Measurements from ENCODE around the gene MAPK8IP3.

The MAPK8IP3 gene

DNA sequence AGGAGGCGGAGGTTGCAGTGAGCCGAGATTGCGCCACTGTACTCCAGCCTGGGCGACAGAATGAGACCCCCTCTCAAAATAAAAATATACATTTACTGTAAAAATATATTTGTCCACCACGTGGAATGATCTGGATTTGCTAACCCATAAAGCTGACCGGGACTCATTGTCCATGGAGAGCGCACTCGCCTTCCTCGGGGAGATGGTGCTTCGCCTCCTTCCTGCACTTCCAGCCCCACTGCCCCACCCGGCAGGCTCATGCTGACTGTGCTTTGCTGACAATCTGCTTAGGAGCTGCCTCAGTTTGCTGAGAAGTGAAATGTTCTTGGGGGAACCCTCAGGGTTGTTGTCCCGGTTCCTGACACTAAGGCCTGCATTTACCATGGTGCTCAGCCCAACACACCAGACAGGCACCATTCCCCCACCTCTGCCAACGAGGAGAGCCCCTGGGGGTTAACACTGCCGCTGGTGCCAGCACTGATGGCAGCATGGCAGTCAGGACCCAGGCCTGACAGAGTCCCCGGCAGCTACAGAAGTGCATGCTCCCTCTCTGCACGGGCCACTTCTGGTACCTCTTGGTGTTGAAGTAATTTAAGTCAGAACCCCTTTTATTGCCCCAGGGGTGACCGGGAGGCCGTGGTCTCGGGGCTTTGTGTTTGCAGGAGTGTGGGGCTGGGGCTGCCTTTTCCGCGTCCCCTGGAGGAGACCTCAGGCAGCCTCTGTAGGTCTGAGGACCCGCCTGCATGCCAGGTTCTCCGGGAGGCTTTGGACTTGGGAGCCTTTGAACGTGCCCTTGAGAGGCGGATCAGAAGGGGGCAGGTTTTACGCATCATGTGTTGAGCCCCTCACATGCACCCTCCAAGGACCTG is 79.2 kb downstream of the MAPK8IP3 start:
- Histone ChIP-seq H3K9ac (ENCODE audit: low read length) (no peak overlapping the region), H3K36me3 (ENCODE audit: control insufficient read depth, insufficient read depth, low read length) (no peaks in the 10 kb centered on the region), H3K9me3 (ENCODE audit: control insufficient read depth, low read length) (no peaks in the 10 kb centered on the region), H3K4me1 (ENCODE audit: control insufficient read depth, insufficient read depth, low read length) (peaks cover 9% of the 10 kb centered on the region), H3K4me3 (ENCODE audit: low read length) (no peak overlapping the region), H3K27me3 (ENCODE audit: control insufficient read depth, insufficient read depth, low read length) (no peaks in the 10 kb centered on the region)

DNA sequence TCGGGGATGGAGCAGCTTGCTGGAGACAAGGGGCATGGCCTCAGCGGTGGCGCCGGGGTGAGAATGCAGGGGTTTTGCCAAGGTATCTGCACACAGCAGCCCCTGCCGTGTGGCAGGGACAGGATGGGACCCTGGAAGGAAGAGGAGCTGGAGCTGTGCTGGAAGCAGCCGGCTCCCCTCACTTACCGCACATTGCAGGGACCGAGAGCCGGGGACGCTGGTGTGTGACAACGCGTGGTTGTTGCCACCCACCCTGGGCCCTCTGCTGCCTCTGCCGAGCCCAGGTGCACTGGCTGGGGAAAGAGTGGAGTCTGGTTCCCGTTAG is 79.8 kb downstream of the MAPK8IP3 start:
- H3K9me3 ChIP-seq (ENCODE audit: control insufficient read depth, low read length), result no peaks in the 10 kb centered on the region
- H3K36me3 ChIP-seq (ENCODE audit: control insufficient read depth, insufficient read depth, low read length), result no peaks in the 10 kb centered on the region
- no peak overlapping the region for H3K9ac ChIP-seq (ENCODE audit: low read length)
- no peak overlapping the region for H3K4me3 ChIP-seq (ENCODE audit: low read length)
- H3K27me3 ChIP-seq (ENCODE audit: control insufficient read depth, insufficient read depth, low read length), result no peaks in the 10 kb centered on the region
- H3K4me1 ChIP-seq (ENCODE audit: control insufficient read depth, insufficient read depth, low read length), result peaks cover 9% of the 10 kb centered on the region

DNA sequence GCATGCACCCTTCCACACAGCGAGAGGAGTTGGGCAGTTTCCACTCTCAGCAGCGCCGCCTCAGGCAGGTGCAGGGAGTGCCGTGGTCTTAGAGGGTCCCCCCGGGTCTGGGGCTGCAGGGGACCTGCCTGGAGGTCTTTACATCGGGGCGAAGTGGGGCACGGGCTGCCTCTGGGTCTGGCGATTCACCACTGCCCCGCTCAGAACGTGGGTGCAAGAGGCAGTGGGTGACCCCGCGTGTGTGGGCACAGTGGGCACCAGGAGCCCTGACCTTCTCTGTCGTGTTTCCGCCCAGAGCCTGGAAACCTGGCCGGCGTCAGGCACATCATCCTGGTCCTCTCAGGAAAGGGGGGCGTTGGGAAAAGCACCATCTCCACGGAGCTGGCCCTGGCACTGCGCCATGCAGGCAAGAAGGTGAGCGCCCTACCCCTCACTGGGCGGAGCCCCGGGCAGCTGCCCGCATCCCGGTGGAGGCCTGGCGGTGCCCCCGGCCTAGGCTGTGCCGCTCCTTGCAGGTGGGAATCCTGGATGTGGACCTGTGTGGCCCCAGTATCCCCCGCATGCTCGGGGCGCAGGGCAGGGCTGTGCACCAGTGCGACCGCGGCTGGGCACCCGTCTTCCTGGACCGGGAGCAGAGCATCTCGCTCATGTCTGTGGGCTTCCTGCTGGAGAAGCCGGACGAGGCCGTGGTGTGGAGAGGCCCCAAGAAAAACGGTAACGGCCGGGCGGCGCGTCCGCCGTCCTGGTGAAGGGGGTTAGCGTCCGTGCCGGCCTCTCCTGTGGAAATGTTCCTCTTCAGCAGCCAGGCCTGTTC is 80.5 kb downstream of the MAPK8IP3 start:
- Histone ChIP-seq H3K9me3 (ENCODE audit: control insufficient read depth, low read length) (no peaks in the 10 kb centered on the region), H3K9ac (ENCODE audit: low read length) (no peak overlapping the region), H3K4me1 (ENCODE audit: control insufficient read depth, insufficient read depth, low read length) (peaks cover 4% of the 10 kb centered on the region), H3K4me3 (ENCODE audit: low read length) (no peak overlapping the region), H3K36me3 (ENCODE audit: control insufficient read depth, insufficient read depth, low read length) (no peaks in the 10 kb centered on the region), H3K27me3 (ENCODE audit: control insufficient read depth, insufficient read depth, low read length) (no peaks in the 10 kb centered on the region)

DNA sequence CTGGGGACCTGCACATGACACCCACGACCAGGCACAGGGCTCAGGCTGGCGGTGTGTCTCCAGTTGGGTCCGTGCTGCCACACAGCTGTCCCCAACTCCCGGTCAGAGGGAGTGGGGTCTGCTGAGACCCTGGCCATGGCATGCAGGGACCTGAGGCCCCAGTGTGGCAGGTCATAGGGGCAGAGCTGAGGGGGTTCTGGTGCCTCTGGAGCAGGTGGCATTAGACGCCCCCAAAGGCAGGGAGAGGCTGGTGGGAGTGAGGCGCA is 81.0 kb downstream of the MAPK8IP3 start:
- Histone ChIP-seq H3K4me1 (ENCODE audit: control insufficient read depth, insufficient read depth, low read length) (no peaks in the 10 kb centered on the region), H3K36me3 (ENCODE audit: control insufficient read depth, insufficient read depth, low read length) (no peaks in the 10 kb centered on the region), H3K9ac (ENCODE audit: low read length) (no peak overlapping the region), H3K4me3 (ENCODE audit: low read length) (no peak overlapping the region), H3K27me3 (ENCODE audit: control insufficient read depth, insufficient read depth, low read length) (no peaks in the 10 kb centered on the region), H3K9me3 (ENCODE audit: control insufficient read depth, low read length) (no peaks in the 10 kb centered on the region)

DNA sequence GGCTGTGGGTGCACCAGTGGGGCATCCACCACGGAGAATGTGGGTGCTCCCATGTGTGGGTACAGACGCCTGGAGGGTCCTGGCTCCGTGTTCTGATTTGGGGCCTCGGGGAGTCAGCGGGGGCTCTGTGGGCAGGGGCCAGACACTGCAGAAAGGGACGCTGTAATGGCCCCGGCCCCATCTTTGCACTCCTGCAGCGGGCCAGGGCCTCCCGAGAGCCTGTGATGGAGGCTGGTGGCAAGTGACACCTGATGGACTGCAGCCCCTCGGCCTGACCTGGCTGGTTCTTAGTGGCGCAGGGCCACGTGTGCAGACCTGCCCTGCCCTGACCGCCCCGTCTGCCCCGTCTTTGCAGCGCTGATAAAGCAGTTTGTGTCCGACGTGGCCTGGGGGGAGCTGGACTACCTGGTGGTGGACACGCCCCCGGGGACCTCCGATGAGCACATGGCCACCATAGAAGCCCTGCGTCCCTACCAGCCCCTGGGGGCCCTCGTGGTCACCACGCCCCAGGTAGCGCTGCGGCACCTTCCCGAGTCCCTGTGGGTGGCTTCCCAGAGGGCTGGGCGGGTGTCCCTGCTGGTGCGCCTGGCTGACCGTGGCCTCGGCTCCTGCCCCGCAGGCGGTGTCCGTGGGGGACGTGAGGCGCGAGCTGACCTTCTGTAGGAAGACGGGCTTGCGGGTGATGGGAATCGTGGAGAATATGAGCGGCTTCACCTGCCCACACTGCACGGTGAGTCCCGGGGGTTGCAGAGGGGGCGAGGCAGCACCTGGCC is 81.5 kb downstream of the MAPK8IP3 start:
- Histone ChIP-seq H3K27me3 (ENCODE audit: control insufficient read depth, insufficient read depth, low read length) (no peaks in the 10 kb centered on the region), H3K36me3 (ENCODE audit: control insufficient read depth, insufficient read depth, low read length) (no peaks in the 10 kb centered on the region), H3K4me3 (ENCODE audit: low read length) (no peak overlapping the region), H3K9me3 (ENCODE audit: control insufficient read depth, low read length) (no peaks in the 10 kb centered on the region), H3K4me1 (ENCODE audit: control insufficient read depth, insufficient read depth, low read length) (no peaks in the 10 kb centered on the region), H3K9ac (ENCODE audit: low read length) (no peak overlapping the region)

DNA sequence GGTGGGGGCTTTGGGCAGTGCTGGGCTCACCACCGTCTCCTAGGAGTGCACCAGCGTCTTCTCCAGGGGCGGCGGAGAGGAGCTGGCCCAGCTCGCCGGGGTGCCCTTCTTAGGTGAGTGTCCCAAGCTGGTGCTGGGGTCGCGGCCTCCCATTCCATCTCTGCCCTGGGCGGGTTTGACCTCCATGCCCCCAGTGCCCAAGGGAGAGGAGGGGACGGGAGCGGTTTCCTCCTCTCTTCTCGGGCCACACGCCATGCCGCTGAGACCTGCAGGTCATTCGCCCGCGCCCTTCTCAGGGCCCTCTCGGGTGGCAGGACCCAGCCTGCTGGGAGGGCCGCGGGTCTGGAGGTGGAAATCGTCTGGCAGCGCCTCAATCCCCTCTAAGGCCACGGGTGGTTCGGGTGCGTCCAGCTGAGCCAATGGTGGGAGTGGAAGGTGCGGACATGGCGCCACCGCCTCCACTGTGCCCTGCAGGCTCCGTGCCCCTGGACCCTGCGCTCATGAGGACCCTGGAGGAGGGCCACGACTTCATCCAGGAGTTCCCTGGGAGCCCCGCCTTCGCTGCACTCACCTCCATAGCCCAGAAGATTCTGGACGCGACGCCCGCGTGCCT is 82.2 kb downstream of the MAPK8IP3 start:
- Histone ChIP-seq H3K9ac (ENCODE audit: low read length) (no peak overlapping the region), H3K27me3 (ENCODE audit: control insufficient read depth, insufficient read depth, low read length) (no peaks in the 10 kb centered on the region), H3K4me3 (ENCODE audit: low read length) (no peak overlapping the region), H3K36me3 (ENCODE audit: control insufficient read depth, insufficient read depth, low read length) (no peaks in the 10 kb centered on the region), H3K9me3 (ENCODE audit: control insufficient read depth, low read length) (no peaks in the 10 kb centered on the region), H3K4me1 (ENCODE audit: control insufficient read depth, insufficient read depth, low read length) (no peaks in the 10 kb centered on the region)

DNA sequence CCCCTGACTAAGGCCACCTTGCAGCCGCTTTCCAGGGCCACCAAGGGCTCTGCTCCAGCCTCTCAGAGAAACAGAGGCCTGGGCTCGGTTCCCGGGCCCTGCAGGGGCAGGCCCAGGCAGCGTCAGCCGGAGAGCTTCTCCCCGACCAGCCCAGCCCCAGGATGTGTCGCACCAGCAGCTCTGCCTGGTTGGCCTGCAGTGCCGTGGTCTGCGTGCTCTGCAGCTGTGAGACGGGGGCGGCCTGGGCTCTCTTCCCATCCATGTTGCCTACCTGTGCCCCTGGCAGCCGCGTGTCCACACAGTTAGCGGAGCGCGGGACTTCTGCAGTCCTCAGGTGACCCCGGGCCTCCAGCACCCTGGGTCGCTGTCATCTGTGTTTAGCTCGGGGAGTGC is 82.7 kb downstream of the MAPK8IP3 start:
- Histone ChIP-seq H3K36me3 (ENCODE audit: control insufficient read depth, insufficient read depth, low read length) (no peaks in the 10 kb centered on the region), H3K9ac (ENCODE audit: low read length) (no peak overlapping the region), H3K27me3 (ENCODE audit: control insufficient read depth, insufficient read depth, low read length) (no peaks in the 10 kb centered on the region), H3K4me3 (ENCODE audit: low read length) (no peak overlapping the region), H3K9me3 (ENCODE audit: control insufficient read depth, low read length) (no peaks in the 10 kb centered on the region), H3K4me1 (ENCODE audit: control insufficient read depth, insufficient read depth, low read length) (peaks cover 5% of the 10 kb centered on the region)

DNA sequence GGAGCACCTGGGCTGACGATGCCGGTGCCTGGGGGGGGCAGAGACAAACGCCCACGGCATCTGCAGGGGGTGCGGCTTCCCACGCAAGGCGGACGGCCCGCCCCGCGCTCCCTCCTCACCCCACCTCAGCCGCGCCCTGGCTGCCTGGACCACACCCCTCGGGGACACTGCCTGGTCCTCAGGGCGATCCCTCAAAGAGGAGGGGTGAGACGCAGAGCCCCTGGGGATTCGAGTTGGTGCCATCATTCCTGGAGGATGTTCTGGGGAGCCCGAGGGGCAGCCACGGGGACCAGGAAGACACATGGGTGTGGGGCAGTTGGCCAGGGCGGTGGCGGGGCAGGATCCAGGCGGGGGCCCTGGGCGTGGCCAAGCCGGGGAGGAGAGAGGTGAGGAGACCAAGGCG is 83.6 kb downstream of the MAPK8IP3 start:
- no peaks in the 10 kb centered on the region for H3K9me3 ChIP-seq (ENCODE audit: control insufficient read depth, low read length)
- no peak overlapping the region for H3K4me3 ChIP-seq (ENCODE audit: low read length)
- H3K9ac ChIP-seq (ENCODE audit: low read length), result no peak overlapping the region
- H3K36me3 ChIP-seq (ENCODE audit: control insufficient read depth, insufficient read depth, low read length), result no peaks in the 10 kb centered on the region
- H3K4me1 ChIP-seq (ENCODE audit: control insufficient read depth, insufficient read depth, low read length), result peaks cover 14% of the 10 kb centered on the region
- no peaks in the 10 kb centered on the region for H3K27me3 ChIP-seq (ENCODE audit: control insufficient read depth, insufficient read depth, low read length)

DNA sequence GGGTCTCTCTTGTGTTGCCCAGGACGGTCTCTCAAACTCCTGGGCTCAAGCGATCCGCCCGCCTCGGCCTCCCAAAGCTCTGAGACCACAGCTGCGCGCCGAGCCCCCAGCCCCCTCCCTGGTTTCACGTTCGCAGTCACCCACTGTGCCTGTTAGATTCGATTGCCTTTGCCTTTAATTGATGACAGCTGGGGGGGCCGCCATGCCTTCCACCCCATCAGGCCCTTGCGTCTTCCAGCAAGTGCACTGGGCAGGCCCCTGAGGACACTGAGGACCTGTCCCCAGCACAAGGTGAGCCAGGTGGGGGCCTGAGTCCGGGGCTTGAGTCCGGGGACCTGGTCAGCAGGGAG is 84.2 kb downstream of the MAPK8IP3 start:
- Histone ChIP-seq H3K27me3 (ENCODE audit: control insufficient read depth, insufficient read depth, low read length) (no peaks in the 10 kb centered on the region), H3K9ac (ENCODE audit: low read length) (no peak overlapping the region), H3K4me3 (ENCODE audit: low read length) (no peak overlapping the region), H3K4me1 (ENCODE audit: control insufficient read depth, insufficient read depth, low read length) (peaks cover 16% of the 10 kb centered on the region), H3K36me3 (ENCODE audit: control insufficient read depth, insufficient read depth, low read length) (no peaks in the 10 kb centered on the region), H3K9me3 (ENCODE audit: control insufficient read depth, low read length) (no peaks in the 10 kb centered on the region)

DNA sequence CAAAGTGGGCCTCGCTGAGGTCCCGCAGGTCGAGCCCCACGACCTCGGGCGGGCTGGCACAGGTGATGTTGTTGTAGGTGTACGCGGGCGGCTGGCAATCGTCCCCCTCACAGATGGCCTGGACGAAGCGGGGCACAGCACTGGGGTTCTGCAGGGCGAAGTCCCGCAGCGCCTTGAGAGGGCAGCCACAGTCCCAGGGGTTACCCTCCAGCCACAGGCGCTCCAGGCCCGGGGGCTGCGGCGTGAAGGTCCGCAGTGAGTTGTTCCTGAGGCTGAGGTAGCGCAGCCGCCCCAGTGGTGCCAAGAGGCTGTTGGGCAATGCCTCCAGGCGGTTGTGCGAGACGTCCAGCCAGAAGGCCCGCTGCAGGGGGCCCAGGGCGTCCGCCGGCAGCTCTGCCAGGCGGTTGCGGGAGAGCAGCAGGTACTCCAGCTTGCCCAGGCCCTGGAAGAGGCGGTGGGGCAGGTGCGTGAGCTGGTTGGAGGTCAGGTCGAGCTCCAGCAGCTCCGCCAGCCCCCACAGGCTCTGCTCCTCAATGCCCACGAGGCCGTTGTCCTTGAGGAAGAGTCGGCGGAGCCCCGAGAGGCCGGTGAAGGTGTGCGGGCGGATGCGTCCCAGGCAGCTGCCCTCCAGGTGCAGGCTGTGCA is 84.7 kb downstream of the MAPK8IP3 start:
- Histone ChIP-seq H3K4me1 (ENCODE audit: control insufficient read depth, insufficient read depth, low read length) (peaks cover 16% of the 10 kb centered on the region), H3K27me3 (ENCODE audit: control insufficient read depth, insufficient read depth, low read length) (no peaks in the 10 kb centered on the region), H3K9ac (ENCODE audit: low read length) (no peak overlapping the region), H3K9me3 (ENCODE audit: control insufficient read depth, low read length) (no peaks in the 10 kb centered on the region), H3K36me3 (ENCODE audit: control insufficient read depth, insufficient read depth, low read length) (no peaks in the 10 kb centered on the region), H3K4me3 (ENCODE audit: low read length) (no peak overlapping the region)

DNA sequence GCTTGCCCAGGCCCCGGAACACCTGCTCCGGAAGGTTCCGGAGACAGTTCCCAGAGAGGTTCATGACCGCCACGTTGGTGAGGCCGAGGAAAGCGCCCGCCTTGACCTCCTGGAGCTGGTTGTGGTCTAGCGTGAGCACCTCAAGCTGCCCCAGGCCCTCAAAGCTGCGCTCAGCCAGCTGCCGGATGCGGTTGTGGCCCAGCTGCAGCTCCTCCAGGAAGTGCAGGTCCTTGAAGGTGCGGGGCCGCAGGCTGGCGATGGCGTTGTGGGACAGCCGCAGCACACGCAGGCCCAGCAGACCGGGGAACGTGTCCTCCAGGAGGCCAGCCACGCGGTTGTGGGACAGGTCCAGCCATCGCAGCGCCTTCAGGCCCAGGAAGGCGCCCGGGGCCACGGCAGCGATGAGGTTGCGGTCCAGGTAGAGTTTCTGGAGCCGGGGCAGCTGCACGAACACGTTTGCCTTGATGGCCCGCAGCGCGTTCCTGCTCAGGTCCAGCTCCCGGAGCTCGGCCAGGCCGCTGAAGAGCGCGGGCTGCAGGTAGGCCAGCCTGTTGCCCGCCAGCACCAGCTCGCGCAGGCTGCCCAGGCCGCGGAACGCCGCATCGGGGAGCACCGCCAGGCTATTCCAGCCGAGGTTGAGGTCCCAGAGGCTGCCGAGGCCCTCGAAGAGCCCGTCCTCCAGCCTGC is 85.4 kb downstream of the MAPK8IP3 start:
- no peak overlapping the region for H3K4me3 ChIP-seq (ENCODE audit: low read length)
- no peaks in the 10 kb centered on the region for H3K36me3 ChIP-seq (ENCODE audit: control insufficient read depth, insufficient read depth, low read length)
- no peaks in the 10 kb centered on the region for H3K9me3 ChIP-seq (ENCODE audit: control insufficient read depth, low read length)
- H3K27me3 ChIP-seq (ENCODE audit: control insufficient read depth, insufficient read depth, low read length), result no peaks in the 10 kb centered on the region
- peaks cover 16% of the 10 kb centered on the region for H3K4me1 ChIP-seq (ENCODE audit: control insufficient read depth, insufficient read depth, low read length)
- H3K9ac ChIP-seq (ENCODE audit: low read length), result no peak overlapping the region
